ENCODE data around the gene ABAT.
"Not testable (repeated sequence)": the region's sequence is repeated elsewhere in the genome, so short reads cannot be mapped to it uniquely, and the experiment has no call there.

GRCh38 chr16:8803733-8804132 is 129.3 kb downstream of the ABAT start:
- not testable (repeated sequence) for TF ChIP-seq CTCF (IDR thresholded peaks at IDR 0.05; ENCODE audit: low read length); EZH2 (optimal IDR thresholded peaks at IDR 0.05; ENCODE audit: low read depth, low read length); EZH2phosphoT487 (IDR thresholded peaks at IDR 0.05; ENCODE audit: low read length)
